Cardiac septum (tissue), 1 donor: ENCODE results near the gene NSMCE1. TPM values are rescaled to one million over a fixed set of nuclear protein-coding genes. Genes with fewer than 3 reads are reported as not detected.
A peak's percentile ranks its signal among the peaks of the same experiment; 100 is the strongest.
"Not testable (repeated sequence)": the region's sequence is repeated elsewhere in the genome, so short reads cannot be mapped to it uniquely, and the experiment has no call there.

Source experiments
- DNase-seq: peaks from one replicate; pipeline ENCODE4 v3.0.0-alpha.2; 2020; ENCODE audit warnings: low spot score
- intact Hi-C: fragments of 100-400 bp; cut with DNase I; formaldehyde crosslinking; loops from one replicate; pipeline ENCODE4 v1.14.0; 2022
- total RNA-seq: library from RNA; stranded (reverse); fragmentation: NEBNext Ultra II Directional; extraction: Animal tissue kit (Norgen Biotek cat#: 25700); gene quantifications from one replicate; pipeline ENCODE4 v1.2.1, GENCODE V29; 2021
- donor health status: DM: no; HTN: no; CAD: no.

Gene NSMCE1
- total RNA-seq, 1 donor from 2014 or later, result 27.2 TPM

- no peak for DNase-seq
- intact Hi-C loops, result no loop called here
Observed at GRCh38 chr16:27304881-27305745, 36.5 kb upstream of the NSMCE1 start.

- intact Hi-C loops, result no loop called here
Observed at GRCh38 chr16:27304102-27304501, 35.5 kb upstream of the NSMCE1 start.

GRCh38 chr16:27303256-27304100 is 34.9 kb upstream of the NSMCE1 start:
- no peak for DNase-seq
- intact Hi-C loops, result no loop called here

More at GRCh38 chr16:27304102-27304501, 35.5 kb upstream of the NSMCE1 start:
- DNase-seq, result no peak

- no peak for DNase-seq
- intact Hi-C loops, result no loop called here
Observed at GRCh38 chr16:27302126-27302525, 33.6 kb upstream of the NSMCE1 start.

DNA sequence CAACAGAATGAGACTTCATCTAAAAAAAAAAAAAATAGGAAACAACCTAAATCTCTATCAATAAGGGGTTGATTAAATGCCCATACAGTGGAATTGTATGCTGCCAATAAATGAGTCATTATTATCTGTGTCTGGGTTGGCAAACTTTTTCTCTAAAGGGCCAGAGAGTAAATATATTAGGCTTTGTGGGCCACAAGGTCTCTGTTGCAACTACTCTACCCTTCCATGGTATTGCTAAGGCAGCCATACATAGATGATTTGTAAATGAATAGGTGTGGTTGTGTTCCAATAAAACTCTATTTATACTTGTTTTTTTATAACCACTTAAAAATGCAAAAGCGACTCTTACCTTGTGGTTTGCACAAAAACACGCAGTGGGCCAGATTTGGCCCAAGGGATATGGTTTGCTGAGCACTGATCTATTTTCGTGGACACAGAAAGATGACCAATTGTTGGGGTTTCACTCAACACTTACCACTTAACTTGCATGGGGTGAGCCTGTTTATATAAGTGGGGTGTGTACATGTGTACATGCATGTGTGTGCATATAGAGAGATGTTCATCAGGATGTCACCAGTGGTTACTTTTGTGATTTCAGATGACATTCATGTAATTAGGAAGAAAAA is 32.8 kb upstream of the NSMCE1 start:
- DNase-seq, result no peak
- intact Hi-C loops, result no loop called here

DNA sequence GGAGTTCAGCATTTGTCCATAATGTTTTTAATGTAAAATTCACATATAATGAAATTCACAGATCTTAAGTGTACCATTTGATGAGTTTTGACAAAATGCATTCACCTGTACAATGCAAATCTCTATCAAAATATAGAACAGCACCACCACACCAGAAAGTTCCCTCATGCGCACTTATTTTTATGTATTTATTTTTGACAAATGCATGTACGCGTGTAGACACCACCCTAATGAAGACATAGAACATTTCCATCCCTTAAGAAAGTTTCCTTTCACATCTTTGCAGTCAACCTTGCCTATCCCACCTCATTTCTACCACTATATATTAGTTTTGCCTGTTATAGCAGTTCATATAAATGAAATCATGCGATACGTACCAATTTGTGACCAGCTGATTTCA is 29.6 kb upstream of the NSMCE1 start:
- intact Hi-C loops, result no loop called here
- DNase-seq, result no peak

DNA sequence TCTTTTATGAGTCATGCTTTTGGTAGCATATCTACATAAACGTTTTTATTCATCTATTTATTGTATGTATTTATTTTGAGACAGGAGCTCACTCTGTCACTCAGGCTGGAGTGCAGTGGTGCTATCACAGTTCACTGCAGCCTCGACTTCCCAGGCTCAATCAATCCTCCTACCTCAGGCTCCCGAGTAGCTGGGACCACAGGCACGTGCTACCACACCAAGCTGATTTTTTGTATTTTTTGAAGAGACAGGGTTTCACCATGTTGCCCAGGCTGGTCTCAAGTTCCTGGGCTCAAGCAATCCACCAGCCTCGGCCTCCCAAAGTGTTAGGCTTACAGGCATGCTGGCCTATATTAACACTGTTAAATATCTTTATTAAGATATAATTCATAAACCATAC is 24.8 kb upstream of the NSMCE1 start:
- DNase-seq, result no peak
- intact Hi-C loops, result no loop called here

DNA sequence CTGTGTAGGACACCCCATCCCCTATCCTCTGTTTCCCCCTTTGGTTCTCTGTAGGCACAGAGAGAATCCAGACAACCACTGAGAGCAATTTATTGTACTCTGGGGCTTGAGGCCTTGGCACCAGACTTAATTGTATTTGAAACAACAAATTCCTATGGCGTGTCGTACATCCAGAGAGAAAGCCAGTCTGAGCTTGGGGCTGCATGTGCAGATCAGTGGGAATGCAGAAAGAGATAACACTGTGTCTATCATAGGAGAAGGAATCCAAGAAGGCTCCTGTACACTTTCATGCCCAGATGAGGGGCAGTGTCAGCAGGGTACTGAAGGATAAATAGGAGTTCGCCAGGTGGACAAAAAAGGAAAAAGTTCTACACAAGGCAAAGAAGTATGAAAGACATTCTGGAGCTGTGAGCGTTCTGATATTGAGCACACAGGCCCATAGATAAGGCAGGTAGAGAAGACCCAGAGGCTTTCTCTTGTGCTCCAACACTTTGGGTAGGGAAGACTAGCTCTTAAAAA is 23.2 kb upstream of the NSMCE1 start:
- no peak for DNase-seq
- intact Hi-C loops, result no loop called here

GRCh38 chr16:27291106-27291505 is 22.5 kb upstream of the NSMCE1 start:
- intact Hi-C loops, result no loop called here
- DNase-seq, result no peak

- intact Hi-C loops, result no loop called here
- DNase-seq, result no peak
Observed at GRCh38 chr16:27290562-27290961, 22.0 kb upstream of the NSMCE1 start.

- no peak for DNase-seq
- intact Hi-C loops, result no loop called here
Observed at GRCh38 chr16:27289669-27290068, 21.1 kb upstream of the NSMCE1 start.

DNA sequence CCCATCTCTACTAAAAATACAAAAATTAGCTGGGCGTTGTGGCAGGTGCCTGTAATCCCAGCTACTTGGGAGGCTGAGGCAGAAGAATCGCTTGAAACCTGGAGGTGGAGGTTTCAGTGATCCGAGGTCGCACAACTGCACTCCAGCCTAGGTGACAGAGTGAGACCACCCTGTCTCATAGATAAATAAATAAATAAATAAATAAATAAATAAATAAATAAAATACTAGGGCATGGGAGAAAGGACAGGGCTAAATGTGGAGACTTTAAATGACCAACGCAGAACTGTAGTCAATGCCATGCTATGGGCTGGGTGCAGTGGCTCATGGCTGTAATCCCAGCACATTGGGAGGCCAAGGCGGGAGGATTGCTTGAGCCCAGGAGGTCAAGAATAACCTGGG is 19.7 kb upstream of the NSMCE1 start:
- DNase-seq, intact Hi-C loops: not testable (repeated sequence)

DNA sequence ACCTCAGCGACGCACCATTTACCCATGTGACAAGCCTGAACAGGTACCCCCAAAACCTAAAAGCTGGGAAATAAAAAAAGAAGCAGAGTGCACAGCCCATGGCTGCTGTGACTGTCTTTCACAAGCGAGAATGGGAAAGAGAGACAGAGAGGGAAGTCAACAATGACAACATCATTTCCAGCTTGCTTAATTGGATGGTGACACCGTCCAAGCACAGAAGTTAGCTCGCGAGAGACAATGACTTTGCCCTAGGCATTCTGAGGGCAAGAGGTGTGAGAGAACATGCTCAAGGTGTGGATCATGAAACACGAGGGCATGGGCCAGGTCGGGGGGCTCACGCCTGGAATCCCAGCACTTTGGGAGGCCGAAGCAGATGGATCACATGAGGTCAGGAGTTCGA is 19.3 kb upstream of the NSMCE1 start:
- DNase-seq, result no peak
- intact Hi-C loops, result no loop called here

- DNase-seq, result no peak
- intact Hi-C loops, result no loop called here
Observed at GRCh38 chr16:27287051-27287811, 18.7 kb upstream of the NSMCE1 start.

GRCh38 chr16:27286451-27286850 is 17.9 kb upstream of the NSMCE1 start:
- no peak for DNase-seq
- intact Hi-C loops, result no loop called here

DNA sequence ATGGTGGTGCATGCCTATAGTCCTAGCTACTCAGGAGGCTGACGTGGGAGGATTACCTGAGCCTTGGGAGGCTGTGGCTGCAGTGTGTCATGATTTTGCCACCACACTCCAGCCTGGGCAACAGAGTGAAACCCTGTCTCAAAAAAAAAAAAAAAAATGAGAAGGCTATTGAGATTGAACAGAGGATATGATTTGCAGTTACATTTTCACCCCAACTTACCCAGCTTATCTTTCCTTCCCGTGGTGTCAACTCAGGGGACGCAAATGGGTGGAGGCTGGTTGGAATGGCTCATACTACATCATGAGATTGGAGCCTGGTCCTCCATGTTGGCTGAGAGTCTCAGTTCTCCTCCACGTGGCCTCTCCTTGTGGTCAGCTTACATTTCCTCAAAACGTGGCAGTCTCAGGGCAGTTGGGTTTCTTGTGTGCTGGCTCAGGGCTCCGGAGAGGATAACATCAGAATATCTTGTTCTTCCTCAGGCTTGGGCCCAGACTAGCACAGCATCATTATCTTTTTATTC is 17.2 kb upstream of the NSMCE1 start:
- intact Hi-C loops, result no loop called here
- peak; percentile 83 for DNase-seq

GRCh38 chr16:27284865-27285675 is 16.5 kb upstream of the NSMCE1 start:
- no peak for DNase-seq

DNA sequence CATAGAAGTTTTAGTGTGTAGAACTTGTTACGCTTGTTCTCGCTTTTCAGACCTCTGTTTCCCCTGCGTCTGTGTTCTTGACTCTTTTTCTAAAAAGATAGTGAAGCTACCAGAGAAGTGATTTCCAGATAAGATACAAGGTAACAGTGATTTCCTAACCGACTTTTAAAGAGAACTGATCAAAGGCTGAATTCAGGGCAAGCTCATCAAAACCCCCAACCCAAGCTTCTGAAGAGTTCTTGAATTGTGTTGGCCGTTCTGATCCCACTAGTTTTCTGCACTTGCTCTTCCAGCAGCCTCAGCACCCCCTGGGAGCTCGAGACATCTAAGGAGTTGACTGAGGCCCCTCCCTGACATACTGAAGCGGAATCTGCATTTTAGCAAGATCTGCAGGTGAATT is 12.7 kb upstream of the NSMCE1 start:
- intact Hi-C loops, result no loop called here
- no peak for DNase-seq

More at GRCh38 chr16:27284865-27285675, 16.5 kb upstream of the NSMCE1 start:
- intact Hi-C loops, result no loop called here
